HG03571 (cell line): ENCODE results near the gene AHCY.
"Not testable (repeated sequence)": the region's sequence is repeated elsewhere in the genome, so short reads cannot be mapped to it uniquely, and the experiment has no call there.

Experiments
- ATAC-seq: cut with Tn5 transposase; IDR thresholded peaks from one replicate; pipeline ENCODE4 v1.9.1; 2021; ENCODE audit not compliant: unreplicated experiment

AHCY gene

DNA sequence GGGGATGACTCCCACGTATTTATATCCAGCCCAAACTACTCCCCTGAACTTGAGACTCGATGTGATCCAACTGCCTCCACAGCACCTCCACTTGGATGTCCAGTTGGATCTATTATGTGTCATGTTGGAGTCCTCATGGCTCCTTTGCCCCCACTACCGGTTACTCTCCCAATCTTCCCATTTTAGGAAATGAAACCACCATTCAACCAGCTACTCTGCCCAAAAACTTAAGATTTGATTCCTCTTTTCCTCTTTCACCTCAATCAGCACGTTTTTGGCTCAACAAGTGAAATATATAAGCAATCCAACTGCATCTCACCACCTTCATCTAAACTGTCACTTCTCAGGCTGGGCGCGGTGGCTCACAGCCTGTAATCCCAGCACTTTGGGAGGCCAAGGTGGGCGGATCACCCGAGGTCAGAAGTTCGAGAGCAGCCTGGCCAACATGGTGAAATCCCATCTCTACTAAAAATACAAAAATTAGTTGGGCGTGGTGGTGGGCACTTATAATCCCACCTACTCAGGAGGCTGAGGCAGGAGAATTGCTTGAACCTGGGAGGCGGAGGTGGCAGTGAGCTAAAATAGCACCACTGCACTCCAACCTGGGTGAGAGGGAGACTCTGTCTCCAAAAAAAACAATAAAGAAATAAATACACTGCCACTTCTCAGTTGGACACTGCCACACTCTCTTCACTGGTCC lies 3.4 kb downstream of the AHCY start:
- ATAC-seq, result no peak

GRCh38 chr20:34298294-34298784 lies 4.8 kb downstream of the AHCY start:
- not testable (repeated sequence) for ATAC-seq

GRCh38 chr20:34296468-34296867 lies 6.7 kb downstream of the AHCY start:
- no peak for ATAC-seq

DNA sequence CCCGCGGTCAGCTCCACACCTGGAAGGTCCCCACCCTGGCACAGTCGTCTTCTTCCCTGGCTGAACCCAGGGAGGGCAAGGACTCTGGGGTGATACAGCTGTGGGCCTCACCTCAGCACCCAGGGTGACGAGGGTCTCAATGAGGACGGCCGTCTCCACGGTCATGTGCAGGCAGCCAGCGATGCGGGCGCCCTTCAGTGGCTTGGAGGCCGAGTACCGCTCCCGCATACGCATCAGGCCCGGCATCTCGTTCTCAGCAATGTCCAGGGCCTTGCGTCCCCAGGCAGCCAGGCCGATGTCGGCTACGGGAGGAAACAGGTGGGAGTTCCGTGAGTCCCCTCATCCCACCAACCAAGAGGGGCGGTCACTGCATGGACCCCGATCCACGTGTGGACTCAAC lies 7.9 kb downstream of the AHCY start:
- no peak for ATAC-seq

- ATAC-seq, result no peak
Measured at GRCh38 chr20:34294563-34294962, 8.6 kb downstream of the AHCY start.

DNA sequence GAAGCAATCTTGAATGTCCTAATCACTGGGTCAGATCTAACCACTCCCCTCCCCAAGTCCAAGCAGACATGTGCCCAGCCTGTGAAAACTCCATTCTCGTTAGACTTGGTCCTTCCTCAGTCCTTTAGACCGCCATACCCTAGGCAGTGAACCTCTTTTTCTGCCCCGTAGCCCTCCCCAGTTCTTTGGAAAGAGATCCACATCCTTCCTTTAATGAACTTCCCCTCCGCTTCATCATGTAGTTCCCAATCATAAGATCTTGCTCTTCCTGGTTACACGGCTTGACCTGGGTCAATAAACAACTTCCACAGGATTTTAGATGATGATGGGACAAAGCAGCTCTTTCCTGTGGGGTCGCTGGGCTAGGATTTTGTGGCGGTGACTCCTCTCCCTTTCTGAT lies 9.6 kb downstream of the AHCY start:
- ATAC-seq, result no peak

DNA sequence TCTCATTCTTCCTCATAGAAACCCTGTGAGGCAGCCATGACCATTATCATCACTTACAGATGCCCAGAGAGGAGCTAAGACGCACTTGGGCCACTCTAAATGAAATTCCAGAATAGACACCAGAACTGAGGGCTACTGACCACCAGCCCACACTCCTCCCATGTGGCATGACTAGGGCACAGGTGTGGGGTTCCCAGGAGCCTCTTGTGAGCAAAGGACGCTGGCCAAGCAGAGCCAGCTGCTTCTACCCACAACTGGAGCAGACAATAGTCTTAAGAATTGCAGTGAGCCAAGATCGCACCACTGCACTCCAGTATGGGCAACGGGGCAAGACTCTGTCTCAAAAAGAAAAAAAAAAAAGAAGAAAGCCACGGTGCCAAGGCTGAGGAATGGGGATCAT lies 10.0 kb downstream of the AHCY start:
- no peak for ATAC-seq

DNA sequence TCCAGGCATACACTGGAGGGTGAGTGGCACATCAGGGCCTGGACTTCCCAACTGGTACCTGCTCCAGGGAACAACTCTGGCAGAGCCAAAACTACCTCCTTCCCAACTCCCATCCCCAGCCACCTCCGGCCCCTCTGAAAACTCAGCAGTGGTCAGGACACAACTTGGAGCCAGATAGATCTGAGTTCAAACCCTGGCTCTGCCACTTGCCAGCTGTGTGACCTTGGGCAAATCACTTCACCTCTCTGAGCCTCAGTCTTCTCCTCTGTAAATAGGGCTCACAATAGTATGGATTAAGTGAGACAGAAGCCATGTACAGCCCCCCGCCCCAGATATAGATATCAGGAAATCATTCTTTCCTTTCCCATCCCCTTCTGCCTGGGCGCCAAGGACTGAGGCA lies 10.7 kb downstream of the AHCY start:
- no peak for ATAC-seq

GRCh38 chr20:34290471-34290870 lies 12.7 kb downstream of the AHCY start:
- ATAC-seq, result no peak

DNA sequence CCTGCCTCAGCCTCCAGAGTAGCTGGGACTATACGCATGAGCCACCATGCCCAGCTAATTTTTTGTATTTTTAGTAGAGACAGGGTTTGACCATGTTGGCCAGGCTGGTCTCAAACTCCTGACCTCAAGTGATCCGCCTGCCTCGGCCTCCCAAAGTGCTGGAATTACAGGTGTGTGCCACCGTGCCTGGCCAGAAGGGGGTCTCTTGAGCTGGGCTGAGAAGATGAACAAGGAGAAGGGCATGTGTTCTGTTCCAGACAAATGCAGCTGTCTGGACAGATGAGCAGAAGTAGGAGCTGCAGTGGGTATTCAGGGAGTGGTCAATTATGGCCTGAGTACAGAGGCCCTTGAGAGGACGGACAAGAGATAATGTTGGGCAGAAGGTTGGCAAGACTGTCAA lies 15.7 kb downstream of the AHCY start:
- ATAC-seq, result not testable (repeated sequence)

DNA sequence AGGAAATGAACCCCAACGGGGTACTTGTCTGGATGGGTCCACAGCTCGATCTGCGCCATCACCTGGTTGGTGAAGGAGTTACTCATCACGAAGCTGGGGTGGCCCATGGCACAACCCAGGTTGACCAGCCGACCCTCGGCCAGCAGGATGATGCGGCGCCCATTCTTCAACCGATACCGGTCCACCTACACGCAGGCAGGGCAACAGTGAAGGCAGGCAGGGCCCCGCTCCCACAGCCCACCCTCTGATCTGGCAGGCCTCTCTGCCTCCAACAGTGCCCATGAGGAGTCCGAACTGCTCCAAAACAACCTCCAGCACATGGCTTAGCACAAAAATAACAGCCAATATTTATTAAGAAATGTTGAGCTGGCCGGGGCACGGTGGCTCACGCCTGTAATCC lies 17.7 kb downstream of the AHCY start:
- no peak for ATAC-seq

GRCh38 chr20:34283844-34284243 lies 19.3 kb downstream of the AHCY start:
- ATAC-seq, result no peak

DNA sequence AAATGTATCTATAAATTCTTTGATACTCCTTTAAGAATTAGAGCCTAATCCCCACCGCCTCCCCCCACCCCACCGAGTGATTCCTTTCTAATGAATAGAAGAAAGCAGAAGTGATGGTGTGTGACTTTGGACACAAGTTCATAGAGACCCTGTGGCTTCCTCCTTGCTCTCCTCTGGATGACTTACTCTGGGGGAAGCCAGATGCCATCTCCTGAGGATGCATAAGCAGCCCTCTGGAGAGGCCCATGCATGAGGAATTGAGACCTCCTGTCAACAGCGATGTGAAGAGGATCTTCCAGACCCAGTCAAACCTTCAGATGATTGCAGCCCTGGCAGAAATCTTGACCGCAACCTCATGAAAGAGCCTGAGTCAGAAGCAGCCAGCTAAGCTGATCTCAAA lies 21.1 kb downstream of the AHCY start:
- ATAC-seq, result no peak

- ATAC-seq, result no peak
Measured at GRCh38 chr20:34281177-34281576, 22.0 kb downstream of the AHCY start.

DNA sequence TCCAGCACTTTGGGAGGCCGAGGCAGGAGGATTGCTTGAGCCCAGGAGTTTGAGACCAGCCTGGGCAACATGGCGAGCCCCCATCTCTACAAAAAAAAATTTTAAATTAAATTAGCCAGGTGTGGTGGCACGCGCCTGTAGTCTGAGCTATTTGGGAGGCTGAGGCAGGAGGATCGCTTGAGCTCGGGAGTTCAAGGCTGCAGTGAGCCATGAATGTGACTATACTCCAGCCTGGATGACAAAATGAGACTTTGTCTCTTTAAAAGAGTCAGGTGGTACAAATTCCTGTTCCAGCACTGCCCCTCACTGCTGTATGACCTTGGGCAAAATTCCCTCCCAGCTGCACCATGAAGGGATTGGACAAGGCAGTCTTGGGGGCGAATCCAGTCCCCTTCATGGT lies 28.5 kb downstream of the AHCY start:
- no peak for ATAC-seq

DNA sequence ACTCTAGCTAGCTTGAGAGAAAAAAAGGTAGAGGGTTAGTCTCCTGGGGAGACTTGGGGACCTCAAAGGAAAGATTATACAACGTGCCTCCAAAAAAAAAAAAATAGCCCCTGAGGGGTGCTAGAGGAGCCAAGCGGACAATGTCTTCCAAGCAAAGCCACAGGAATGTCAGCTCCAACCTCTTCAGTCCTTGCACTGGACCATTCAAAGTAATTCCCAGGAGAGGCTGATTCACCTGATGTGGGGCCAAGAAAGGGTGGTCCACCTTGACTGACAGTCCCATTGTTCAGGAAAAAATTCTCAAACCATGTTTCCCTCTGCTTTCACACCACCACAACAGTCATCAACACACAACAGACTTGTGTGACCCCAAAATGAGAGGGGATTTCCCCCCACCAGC lies 31.2 kb downstream of the AHCY start:
- ATAC-seq, result no peak

DNA sequence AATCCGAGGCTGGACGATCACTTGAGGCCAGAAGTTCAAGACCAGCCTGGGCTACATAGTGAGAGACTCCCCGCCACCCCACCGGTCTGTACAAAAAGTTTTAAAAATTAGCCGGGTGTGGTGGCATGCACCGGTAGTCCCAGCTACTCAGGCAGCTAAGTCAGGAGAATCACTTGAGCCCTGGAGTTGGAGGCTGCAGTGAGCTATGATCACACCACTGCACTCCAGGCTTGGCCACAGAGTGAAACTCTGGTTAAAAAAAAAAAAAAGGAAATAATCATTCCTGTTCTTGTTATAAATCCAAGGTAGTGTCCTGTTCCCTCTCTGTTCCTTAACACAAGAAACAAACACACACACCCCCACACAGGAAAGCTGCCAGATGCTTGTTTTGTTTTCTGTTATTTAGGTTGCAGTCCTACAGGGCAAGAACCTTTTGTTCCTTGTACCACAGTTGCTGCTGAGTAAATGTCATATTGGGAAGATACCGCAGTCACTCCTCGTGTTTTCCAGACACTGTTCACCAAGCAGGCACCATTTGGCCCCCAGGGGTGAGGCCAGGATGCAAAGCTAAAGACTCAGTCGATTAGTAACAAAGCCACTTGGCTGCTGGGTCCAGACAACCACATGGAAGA lies 33.0 kb downstream of the AHCY start:
- ATAC-seq, result no peak

GRCh38 chr20:34268851-34269636 lies 34.1 kb downstream of the AHCY start:
- no peak for ATAC-seq

DNA sequence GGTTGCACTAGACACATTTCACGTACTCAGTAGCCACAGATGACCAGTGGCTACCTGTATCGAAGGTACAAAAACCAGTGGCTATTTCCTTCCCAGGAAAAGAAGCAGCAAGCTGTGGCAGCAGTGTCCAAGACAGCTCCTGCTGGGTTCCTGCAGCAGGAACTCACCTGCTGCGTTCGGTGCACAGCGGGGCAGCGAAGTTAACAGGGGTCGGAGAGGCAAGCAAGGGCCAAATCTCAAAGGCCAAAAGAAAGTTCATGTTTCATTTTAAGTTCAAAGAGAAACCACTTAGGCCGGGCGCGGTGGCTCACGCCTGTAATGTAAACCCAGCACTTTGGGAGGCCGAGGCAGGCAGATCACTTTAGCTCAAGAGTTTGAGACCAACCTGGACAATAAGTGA lies 35.0 kb downstream of the AHCY start:
- no peak for ATAC-seq

GRCh38 chr20:34264141-34264540 lies 39.0 kb downstream of the AHCY start:
- ATAC-seq, result no peak

- ATAC-seq, result not testable (repeated sequence)
Measured at GRCh38 chr20:34263468-34263867, 39.7 kb downstream of the AHCY start.
